ENCODE results near the gene TAF4. TPM values are rescaled to one million over a fixed set of nuclear protein-coding genes. Genes with fewer than 3 reads are reported as not detected.

Gene TAF4
- total and polyA plus RNA-seq, 2 of the 13 experiments (the other 11 are each of a cell fraction or from before 2014, with no cell fraction given): 5.9 to 12.0 TPM

DNA sequence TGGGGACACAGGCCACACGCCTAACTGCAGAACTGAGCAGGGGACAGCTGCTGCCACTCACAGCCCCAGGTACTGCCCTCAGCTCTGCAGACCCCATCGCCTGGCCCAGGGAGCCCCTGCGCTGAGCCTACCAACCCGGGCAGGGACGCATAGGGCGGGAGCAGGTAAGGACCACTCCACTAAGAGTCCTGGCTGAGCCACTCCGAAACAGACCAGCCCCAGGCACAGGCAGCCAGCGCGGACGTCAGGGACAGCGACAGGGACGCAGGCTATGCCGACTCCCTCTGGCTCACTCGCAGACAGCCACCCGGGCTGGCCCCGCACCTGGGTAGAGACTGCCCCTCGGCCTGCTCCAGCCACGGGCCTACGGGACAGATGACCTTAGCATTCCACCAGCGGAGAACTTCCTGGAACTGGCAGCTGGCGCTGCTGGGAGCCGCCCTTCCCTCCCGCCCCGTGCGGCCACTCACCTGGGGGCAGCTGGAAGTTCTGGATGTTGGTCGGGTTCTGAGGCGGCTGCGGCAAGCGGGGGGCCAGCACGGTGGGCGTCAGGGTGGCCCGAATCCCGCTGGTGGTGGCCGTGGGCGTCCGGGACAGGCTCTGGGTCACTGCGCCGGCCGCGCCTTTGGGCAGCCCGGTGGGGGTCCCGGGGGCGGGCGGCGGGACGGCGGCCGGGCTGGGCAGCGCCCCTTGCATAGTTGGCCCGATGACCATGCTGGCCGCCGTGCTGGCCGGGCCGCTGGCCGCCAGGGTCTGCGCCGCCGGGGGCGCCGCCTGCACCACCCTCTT is 1.5 kb downstream of the TAF4 start (continued):
- TF ChIP-seq, protein P1, sequence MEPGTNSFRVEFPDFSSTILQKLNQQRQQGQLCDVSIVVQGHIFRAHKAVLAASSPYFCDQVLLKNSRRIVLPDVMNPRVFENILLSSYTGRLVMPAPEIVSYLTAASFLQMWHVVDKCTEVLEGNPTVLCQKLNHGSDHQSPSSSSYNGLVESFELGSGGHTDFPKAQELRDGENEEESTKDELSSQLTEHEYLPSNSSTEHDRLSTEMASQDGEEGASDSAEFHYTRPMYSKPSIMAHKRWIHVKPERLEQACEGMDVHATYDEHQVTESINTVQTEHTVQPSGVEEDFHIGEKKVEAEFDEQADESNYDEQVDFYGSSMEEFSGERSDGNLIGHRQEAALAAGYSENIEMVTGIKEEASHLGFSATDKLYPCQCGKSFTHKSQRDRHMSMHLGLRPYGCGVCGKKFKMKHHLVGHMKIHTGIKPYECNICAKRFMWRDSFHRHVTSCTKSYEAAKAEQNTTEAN (CRISPR knock-in tag; conservative IDR thresholded peaks at IDR 0.05): no peak; the same call in 1 of the 2 replicates
- TF ChIP-seq RORA (CRISPR knock-in tag; IDR thresholded peaks at IDR 0.05) (no peak), ZNF619 (CRISPR knock-in tag; IDR thresholded peaks at IDR 0.05) (0 out of 2 replicates have a peak, but pooled peaks have one; percentile 54), ISL2 (CRISPR knock-in tag; IDR thresholded peaks at IDR 0.05) (no peak; the same call in 1 of the 2 replicates), DNMT1 (CRISPR knock-in tag; IDR thresholded peaks at IDR 0.05) (0 out of 2 replicates have a peak, but pooled peaks have one; percentile 3), CBX5 (CRISPR knock-in tag; IDR thresholded peaks at IDR 0.05; ENCODE audit: borderline replicate concordance) (no peak; the same call in 1 of the 2 replicates), POLR2A (IDR thresholded peaks at IDR 0.05; ENCODE audit: insufficient read depth in 1 of 2, low read depth in 2 of 2, low read length in 2 of 2) (no peak), AHR (CRISPR knock-in tag; IDR thresholded peaks at IDR 0.05) (peak; percentile 53; the same call in 1 of the 2 replicates), ZNF17 (CRISPR knock-in tag; IDR thresholded peaks at IDR 0.05) (no peak), ZNF230 (CRISPR knock-in tag; IDR thresholded peaks at IDR 0.05) (no peak), FIP1L1 (IDR thresholded peaks at IDR 0.05; ENCODE audit: borderline replicate concordance, insufficient read depth, low read depth, low read length) (peak; percentile 70; the same call in 1 of the 2 replicates), FOXA1 (IDR thresholded peaks at IDR 0.05) (no peak), FOXA1 (CRISPR knock-in tag; IDR thresholded peaks at IDR 0.05) (peak; percentile 40), ZBTB7A (CRISPR knock-in tag; IDR thresholded peaks at IDR 0.05) (no peak), ZNF333 (CRISPR knock-in tag; IDR thresholded peaks at IDR 0.05; ENCODE audit: borderline replicate concordance) (peak; percentile 69; the same call in 1 of the 2 replicates), RFX1 (IDR thresholded peaks at IDR 0.05) (no peak), CBX1 (IDR thresholded peaks at IDR 0.05; ENCODE audit: low read depth) (peak; percentile 31), ZNF441 (CRISPR knock-in tag; IDR thresholded peaks at IDR 0.05; ENCODE audit: borderline replicate concordance) (no peak), BCL6 (CRISPR knock-in tag; IDR thresholded peaks at IDR 0.05) (peak; percentile 60; the same call in 1 of the 2 replicates), TBX2 (CRISPR knock-in tag; IDR thresholded peaks at IDR 0.05; ENCODE audit: borderline replicate concordance) (peak; percentile 60), CAMTA2 (CRISPR knock-in tag; IDR thresholded peaks at IDR 0.05; ENCODE audit: borderline replicate concordance) (peak; percentile 78; the same call in 1 of the 2 replicates), ZNF430 (CRISPR knock-in tag; IDR thresholded peaks at IDR 0.05) (no peak), HES4 (CRISPR knock-in tag; IDR thresholded peaks at IDR 0.05; ENCODE audit: borderline replicate concordance) (no peak), ZNF530 (CRISPR knock-in tag; IDR thresholded peaks at IDR 0.05; ENCODE audit: low read depth) (no peak), ZNF775 (CRISPR knock-in tag; IDR thresholded peaks at IDR 0.05; ENCODE audit: borderline replicate concordance) (no peak), ZEB1 (IDR thresholded peaks at IDR 0.05; ENCODE audit: insufficient replicate concordance, low read depth) (no peak), POLR2AphosphoS2 (IDR thresholded peaks at IDR 0.05; ENCODE audit: low read depth, low read length) (no peak), ZNF143 (CRISPR knock-in tag; IDR thresholded peaks at IDR 0.05) (no peak; the same call in 1 of the 2 replicates), PHF21A (CRISPR knock-in tag; IDR thresholded peaks at IDR 0.05) (peak; percentile 64)
- TF ChIP-seq, protein P2, sequence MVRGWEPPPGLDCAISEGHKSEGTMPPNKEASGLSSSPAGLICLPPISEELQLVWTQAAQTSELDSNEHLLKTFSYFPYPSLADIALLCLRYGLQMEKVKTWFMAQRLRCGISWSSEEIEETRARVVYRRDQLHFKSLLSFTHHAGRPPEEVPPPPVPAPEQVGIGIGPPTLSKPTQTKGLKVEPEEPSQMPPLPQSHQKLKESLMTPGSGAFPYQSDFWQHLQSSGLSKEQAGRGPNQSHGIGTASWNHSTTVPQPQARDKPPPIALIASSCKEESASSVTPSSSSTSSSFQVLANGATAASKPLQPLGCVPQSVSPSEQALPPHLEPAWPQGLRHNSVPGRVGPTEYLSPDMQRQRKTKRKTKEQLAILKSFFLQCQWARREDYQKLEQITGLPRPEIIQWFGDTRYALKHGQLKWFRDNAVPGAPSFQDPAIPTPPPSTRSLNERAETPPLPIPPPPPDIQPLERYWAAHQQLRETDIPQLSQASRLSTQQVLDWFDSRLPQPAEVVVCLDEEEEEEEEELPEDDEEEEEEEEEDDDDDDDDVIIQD (CRISPR knock-in tag; IDR thresholded peaks at IDR 0.05; ENCODE audit: low read depth): no peak

All from HepG2 (cell line).